Stimulated activated CD4-positive, alpha-beta T cell treated with anti-CD3 and anti-CD28 coated beads, Interleukin-12 subunit alpha, Interleukin-12 subunit beta, amount 100 ng/mL, for 48 hours (primary cell): Measurements from ENCODE around the gene RGL1.
A peak's percentile ranks its signal among the peaks of the same experiment; 100 is the strongest.

Experiments used
- DNase-seq, 3 donors: peaks; one replicate each; pipeline ENCODE4 v3.0.0-alpha.2; 2020; ENCODE audit warnings: low read depth in 2 of 3, low spot score in 1 of 3

RGL1 gene

GRCh38 chr1:183945428-183946319 is 140.8 kb downstream of the RGL1 start:
- DNase-seq, result no peak

GRCh38 chr1:183946320-183946613 is 141.3 kb downstream of the RGL1 start:
- DNase-seq, result no peak

GRCh38 chr1:183947988-183948387 is 143.1 kb downstream of the RGL1 start:
- no peak for DNase-seq

GRCh38 chr1:183952101-183952500 is 147.2 kb downstream of the RGL1 start:
- DNase-seq, result no peak

- no peak for DNase-seq
Observed at GRCh38 chr1:183953031-183953430, 148.1 kb downstream of the RGL1 start.

GRCh38 chr1:183954496-183954895 is 149.6 kb downstream of the RGL1 start:
- DNase-seq, result no peak

- DNase-seq, result peak; percentile 10 to 46 (median 28)
Observed at GRCh38 chr1:183956559-183957188, 151.8 kb downstream of the RGL1 start.

GRCh38 chr1:183957216-183957830 is 152.4 kb downstream of the RGL1 start:
- DNase-seq, result no peak

- DNase-seq, result no peak
Observed at GRCh38 chr1:183958958-183959357, 154.0 kb downstream of the RGL1 start.

- DNase-seq, result no peak
Observed at GRCh38 chr1:183961132-183961531, 156.2 kb downstream of the RGL1 start.

GRCh38 chr1:183962903-183963302 is 158.0 kb downstream of the RGL1 start:
- no peak for DNase-seq

- no peak for DNase-seq
Observed at GRCh38 chr1:183965726-183966125, 160.8 kb downstream of the RGL1 start.

- DNase-seq, result no peak
Observed at GRCh38 chr1:183966487-183966886, 161.6 kb downstream of the RGL1 start.

GRCh38 chr1:183967914-183968313 is 163.0 kb downstream of the RGL1 start:
- no peak for DNase-seq

GRCh38 chr1:183968386-183968785 is 163.5 kb downstream of the RGL1 start:
- no peak for DNase-seq

GRCh38 chr1:183970516-183971300 is 165.8 kb downstream of the RGL1 start:
- DNase-seq, result no peak

GRCh38 chr1:183975651-183976050 is 170.7 kb downstream of the RGL1 start:
- DNase-seq, result no peak

GRCh38 chr1:183977717-183978116 is 172.8 kb downstream of the RGL1 start:
- DNase-seq, result no peak
